Measurements from ENCODE around the gene CARD8.

- TF ChIP-seq, protein P1, sequence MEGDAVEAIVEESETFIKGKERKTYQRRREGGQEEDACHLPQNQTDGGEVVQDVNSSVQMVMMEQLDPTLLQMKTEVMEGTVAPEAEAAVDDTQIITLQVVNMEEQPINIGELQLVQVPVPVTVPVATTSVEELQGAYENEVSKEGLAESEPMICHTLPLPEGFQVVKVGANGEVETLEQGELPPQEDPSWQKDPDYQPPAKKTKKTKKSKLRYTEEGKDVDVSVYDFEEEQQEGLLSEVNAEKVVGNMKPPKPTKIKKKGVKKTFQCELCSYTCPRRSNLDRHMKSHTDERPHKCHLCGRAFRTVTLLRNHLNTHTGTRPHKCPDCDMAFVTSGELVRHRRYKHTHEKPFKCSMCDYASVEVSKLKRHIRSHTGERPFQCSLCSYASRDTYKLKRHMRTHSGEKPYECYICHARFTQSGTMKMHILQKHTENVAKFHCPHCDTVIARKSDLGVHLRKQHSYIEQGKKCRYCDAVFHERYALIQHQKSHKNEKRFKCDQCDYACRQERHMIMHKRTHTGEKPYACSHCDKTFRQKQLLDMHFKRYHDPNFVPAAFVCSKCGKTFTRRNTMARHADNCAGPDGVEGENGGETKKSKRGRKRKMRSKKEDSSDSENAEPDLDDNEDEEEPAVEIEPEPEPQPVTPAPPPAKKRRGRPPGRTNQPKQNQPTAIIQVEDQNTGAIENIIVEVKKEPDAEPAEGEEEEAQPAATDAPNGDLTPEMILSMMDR (conservative IDR thresholded peaks at IDR 0.05), result no peak
- TF ChIP-seq EZH2 (IDR thresholded peaks at IDR 0.05; ENCODE audit: low read depth), result no peak
Measured at GRCh38 chr19:48255376-48256303, at the start of gene CARD8.

All from PC-9 (cell line).